C4-2B (cell line): ENCODE measurements around the gene HNRNPH1.
"Not testable (repeated sequence)": the region's sequence is repeated elsewhere in the genome, so short reads cannot be mapped to it uniquely, and the experiment has no call there.

Experiments
- ZFX ChIP-seq: fragments of 450-650 bp; IDR thresholded peaks from 2 replicates; pipeline ENCODE4 v1.6.1; 2017
- TF ChIP-seq, protein P1 (sequence below): fragments of 450-650 bp; conservative IDR thresholded peaks from 2 replicates; pipeline ENCODE4 v1.5.1; 2017; ENCODE audit warnings: mild to moderate bottlenecking

- TF ChIP-seq, protein P1, sequence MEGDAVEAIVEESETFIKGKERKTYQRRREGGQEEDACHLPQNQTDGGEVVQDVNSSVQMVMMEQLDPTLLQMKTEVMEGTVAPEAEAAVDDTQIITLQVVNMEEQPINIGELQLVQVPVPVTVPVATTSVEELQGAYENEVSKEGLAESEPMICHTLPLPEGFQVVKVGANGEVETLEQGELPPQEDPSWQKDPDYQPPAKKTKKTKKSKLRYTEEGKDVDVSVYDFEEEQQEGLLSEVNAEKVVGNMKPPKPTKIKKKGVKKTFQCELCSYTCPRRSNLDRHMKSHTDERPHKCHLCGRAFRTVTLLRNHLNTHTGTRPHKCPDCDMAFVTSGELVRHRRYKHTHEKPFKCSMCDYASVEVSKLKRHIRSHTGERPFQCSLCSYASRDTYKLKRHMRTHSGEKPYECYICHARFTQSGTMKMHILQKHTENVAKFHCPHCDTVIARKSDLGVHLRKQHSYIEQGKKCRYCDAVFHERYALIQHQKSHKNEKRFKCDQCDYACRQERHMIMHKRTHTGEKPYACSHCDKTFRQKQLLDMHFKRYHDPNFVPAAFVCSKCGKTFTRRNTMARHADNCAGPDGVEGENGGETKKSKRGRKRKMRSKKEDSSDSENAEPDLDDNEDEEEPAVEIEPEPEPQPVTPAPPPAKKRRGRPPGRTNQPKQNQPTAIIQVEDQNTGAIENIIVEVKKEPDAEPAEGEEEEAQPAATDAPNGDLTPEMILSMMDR, result not testable (repeated sequence)
- not testable (repeated sequence) for TF ChIP-seq ZFX
Measured at GRCh38 chr5:179649166-179649703, 25.8 kb upstream of the HNRNPH1 start.
